ENCODE data around the gene NOS1AP.

The NOS1AP gene

GRCh38 chr1:162353078-162353477 is 283.6 kb downstream of the NOS1AP start:
- TF ChIP-seq TAF1 (IDR thresholded peaks at IDR 0.05; ENCODE audit: borderline replicate concordance, insufficient read depth, low read length), result no peak
- no peak for TF ChIP-seq SIN3A (IDR thresholded peaks at IDR 0.05; ENCODE audit: borderline replicate concordance, insufficient read depth, low read length)

GRCh38 chr1:162353702-162354101 is 284.2 kb downstream of the NOS1AP start:
- TF ChIP-seq SIN3A (IDR thresholded peaks at IDR 0.05; ENCODE audit: borderline replicate concordance, insufficient read depth, low read length), result no peak
- TF ChIP-seq TAF1 (IDR thresholded peaks at IDR 0.05; ENCODE audit: borderline replicate concordance, insufficient read depth, low read length), result no peak
- no peak for TF ChIP-seq FOXP2 (optimal IDR thresholded peaks at IDR 0.05; ENCODE audit: borderline replicate concordance, extremely low read depth, extremely low read length, insufficient read depth)
- TF ChIP-seq REST (IDR thresholded peaks at IDR 0.05; ENCODE audit: insufficient read depth in 1 of 2, low read depth in 2 of 2, low read length in 2 of 2), result no peak
- no peak for TF ChIP-seq POLR2AphosphoS5 (IDR thresholded peaks at IDR 0.05; ENCODE audit: low read depth, low read length)

GRCh38 chr1:162357681-162358266 is 288.3 kb downstream of the NOS1AP start:
- TF ChIP-seq FOXP2 (optimal IDR thresholded peaks at IDR 0.05; ENCODE audit: borderline replicate concordance, extremely low read depth, extremely low read length, insufficient read depth) (no peak), REST (IDR thresholded peaks at IDR 0.05; ENCODE audit: insufficient read depth in 1 of 2, low read depth in 2 of 2, low read length in 2 of 2) (no peak), TAF1 (IDR thresholded peaks at IDR 0.05; ENCODE audit: borderline replicate concordance, insufficient read depth, low read length) (no peak), POLR2AphosphoS5 (IDR thresholded peaks at IDR 0.05; ENCODE audit: low read depth, low read length) (no peak), SIN3A (IDR thresholded peaks at IDR 0.05; ENCODE audit: borderline replicate concordance, insufficient read depth, low read length) (no peak)

- TF ChIP-seq SIN3A (IDR thresholded peaks at IDR 0.05; ENCODE audit: borderline replicate concordance, insufficient read depth, low read length) (no peak), REST (IDR thresholded peaks at IDR 0.05; ENCODE audit: insufficient read depth in 1 of 2, low read depth in 2 of 2, low read length in 2 of 2) (no peak), TAF1 (IDR thresholded peaks at IDR 0.05; ENCODE audit: borderline replicate concordance, insufficient read depth, low read length) (no peak), FOXP2 (optimal IDR thresholded peaks at IDR 0.05; ENCODE audit: borderline replicate concordance, extremely low read depth, extremely low read length, insufficient read depth) (no peak), POLR2AphosphoS5 (IDR thresholded peaks at IDR 0.05; ENCODE audit: low read depth, low read length) (no peak)
Measured at GRCh38 chr1:162358928-162359327, 289.4 kb downstream of the NOS1AP start.

GRCh38 chr1:162359523-162360236 is 290.2 kb downstream of the NOS1AP start:
- TF ChIP-seq TAF1 (IDR thresholded peaks at IDR 0.05; ENCODE audit: borderline replicate concordance, insufficient read depth, low read length), result no peak
- no peak for TF ChIP-seq POLR2AphosphoS5 (IDR thresholded peaks at IDR 0.05; ENCODE audit: low read depth, low read length)
- TF ChIP-seq SIN3A (IDR thresholded peaks at IDR 0.05; ENCODE audit: borderline replicate concordance, insufficient read depth, low read length), result no peak
- TF ChIP-seq REST (IDR thresholded peaks at IDR 0.05; ENCODE audit: insufficient read depth in 1 of 2, low read depth in 2 of 2, low read length in 2 of 2), result no peak
- TF ChIP-seq FOXP2 (optimal IDR thresholded peaks at IDR 0.05; ENCODE audit: borderline replicate concordance, extremely low read depth, extremely low read length, insufficient read depth), result no peak

Data from PFSK-1 (cell line).